Thyroid gland (tissue), 4 donors: ENCODE measurements around the gene RNF166.

Experiments used
- POLR2A ChIP-seq, 2 donors: fragments of 450-650 bp; IDR thresholded peaks; one replicate each; pipeline ENCODE4 v1.6.1; 2017; ENCODE audit warnings: antibody characterized with exemption in 2 of 2, mild to moderate bottlenecking in 2 of 2, moderate library complexity in 1 of 2
- TF ChIP-seq, protein P1 (sequence below), 6 experiments: fragments of 200-600 bp in 3 of 6; fragments of 450-650 bp in 3 of 6; sonication (generic) in 3 of 6; IDR thresholded peaks; one replicate each; pipeline ENCODE4 v1.5.1; 2016 to 2019; ENCODE audit warnings: antibody characterized with exemption in 6 of 6, mild to moderate bottlenecking in 2 of 6, inconsistent platforms in 1 of 6, moderate library complexity in 1 of 6

DNA sequence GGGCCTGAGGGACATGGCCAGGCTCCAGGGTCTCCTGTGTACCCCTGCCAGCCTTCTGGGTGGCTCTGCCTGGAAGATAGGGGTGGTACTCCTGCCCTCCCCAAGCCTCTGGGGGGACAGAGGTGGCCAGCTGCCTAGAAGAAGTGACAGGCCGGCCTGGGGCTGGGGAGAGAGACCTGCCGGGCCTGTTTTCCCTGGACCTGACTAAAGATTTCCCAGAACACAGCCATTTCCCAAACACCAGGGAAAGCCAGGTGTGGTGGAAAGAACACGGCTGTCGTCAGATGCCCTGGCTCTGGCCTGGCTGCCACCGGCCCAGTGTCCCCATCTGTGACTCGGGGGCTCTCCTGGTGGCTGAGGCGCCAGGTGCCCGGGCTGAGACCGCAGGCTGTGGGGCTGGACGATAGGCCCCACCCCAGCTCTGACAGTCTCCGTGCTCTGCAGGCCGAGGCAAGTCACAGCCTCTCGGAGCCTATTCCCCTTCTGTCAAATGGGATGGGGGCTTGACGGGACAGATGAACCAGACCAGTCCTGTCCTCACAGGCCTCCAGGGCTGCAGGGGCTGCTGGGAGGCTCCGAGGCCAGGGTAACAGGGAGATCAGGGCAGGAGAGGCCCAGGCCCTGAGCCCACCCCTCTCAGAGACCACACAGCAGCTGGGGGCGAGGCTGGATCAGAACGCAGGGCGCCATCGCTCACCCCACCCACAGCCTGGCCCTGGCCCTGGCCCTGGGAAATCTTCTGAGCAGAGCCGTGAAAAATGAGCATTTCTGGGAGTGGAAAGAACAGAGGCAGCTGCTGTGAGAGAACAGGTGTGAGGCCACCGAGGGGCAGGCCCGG, 33.1 kb upstream of the RNF166 start:
- no peak for TF ChIP-seq POLR2A (IDR thresholded peaks at IDR 0.05)
- TF ChIP-seq, protein P1, sequence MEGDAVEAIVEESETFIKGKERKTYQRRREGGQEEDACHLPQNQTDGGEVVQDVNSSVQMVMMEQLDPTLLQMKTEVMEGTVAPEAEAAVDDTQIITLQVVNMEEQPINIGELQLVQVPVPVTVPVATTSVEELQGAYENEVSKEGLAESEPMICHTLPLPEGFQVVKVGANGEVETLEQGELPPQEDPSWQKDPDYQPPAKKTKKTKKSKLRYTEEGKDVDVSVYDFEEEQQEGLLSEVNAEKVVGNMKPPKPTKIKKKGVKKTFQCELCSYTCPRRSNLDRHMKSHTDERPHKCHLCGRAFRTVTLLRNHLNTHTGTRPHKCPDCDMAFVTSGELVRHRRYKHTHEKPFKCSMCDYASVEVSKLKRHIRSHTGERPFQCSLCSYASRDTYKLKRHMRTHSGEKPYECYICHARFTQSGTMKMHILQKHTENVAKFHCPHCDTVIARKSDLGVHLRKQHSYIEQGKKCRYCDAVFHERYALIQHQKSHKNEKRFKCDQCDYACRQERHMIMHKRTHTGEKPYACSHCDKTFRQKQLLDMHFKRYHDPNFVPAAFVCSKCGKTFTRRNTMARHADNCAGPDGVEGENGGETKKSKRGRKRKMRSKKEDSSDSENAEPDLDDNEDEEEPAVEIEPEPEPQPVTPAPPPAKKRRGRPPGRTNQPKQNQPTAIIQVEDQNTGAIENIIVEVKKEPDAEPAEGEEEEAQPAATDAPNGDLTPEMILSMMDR (IDR thresholded peaks at IDR 0.05) = no peak
